ENCODE results near the gene SOSTDC1.
"Not testable (repeated sequence)": the region's sequence is repeated elsewhere in the genome, so short reads cannot be mapped to it uniquely, and the experiment has no call there.

The SOSTDC1 gene

DNA sequence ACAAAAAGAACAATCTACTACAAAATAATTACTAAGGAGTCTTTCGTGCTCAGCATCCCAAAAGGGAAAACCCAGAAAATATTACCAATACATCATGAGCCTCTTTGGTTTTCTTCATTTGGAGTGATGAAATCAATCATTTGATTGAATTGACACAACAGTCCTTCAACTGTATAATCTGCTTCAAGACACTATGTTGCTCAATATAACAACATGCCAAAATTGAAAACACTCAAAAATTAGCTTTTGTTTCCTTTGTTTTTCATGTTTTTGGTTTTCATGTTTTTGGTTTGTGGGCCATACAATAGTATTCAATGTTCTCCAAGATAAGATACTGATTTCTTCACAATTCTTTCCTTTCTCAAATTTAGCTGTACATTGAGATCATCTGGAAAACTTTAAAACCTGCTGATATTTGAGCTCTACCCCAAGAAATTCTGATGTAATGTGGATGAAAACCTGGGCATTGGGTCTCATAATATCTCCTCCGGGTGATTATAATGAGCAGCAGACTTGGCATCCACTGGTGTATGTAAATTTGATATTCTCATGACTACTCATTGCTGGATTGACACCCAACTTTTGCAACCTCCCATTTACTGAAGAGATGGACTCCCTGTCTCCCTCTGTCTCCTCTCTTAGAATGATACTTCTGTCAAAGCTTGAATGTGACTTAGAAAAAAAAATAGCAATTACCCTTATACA is 4.6 kb downstream of the SOSTDC1 start:
- no peak for DNase-seq (ENCODE audit: low read depth)
- no peak overlapping the region for H3K4me3 ChIP-seq (ENCODE audit: low read depth, low read length)
- TF ChIP-seq, protein P1, sequence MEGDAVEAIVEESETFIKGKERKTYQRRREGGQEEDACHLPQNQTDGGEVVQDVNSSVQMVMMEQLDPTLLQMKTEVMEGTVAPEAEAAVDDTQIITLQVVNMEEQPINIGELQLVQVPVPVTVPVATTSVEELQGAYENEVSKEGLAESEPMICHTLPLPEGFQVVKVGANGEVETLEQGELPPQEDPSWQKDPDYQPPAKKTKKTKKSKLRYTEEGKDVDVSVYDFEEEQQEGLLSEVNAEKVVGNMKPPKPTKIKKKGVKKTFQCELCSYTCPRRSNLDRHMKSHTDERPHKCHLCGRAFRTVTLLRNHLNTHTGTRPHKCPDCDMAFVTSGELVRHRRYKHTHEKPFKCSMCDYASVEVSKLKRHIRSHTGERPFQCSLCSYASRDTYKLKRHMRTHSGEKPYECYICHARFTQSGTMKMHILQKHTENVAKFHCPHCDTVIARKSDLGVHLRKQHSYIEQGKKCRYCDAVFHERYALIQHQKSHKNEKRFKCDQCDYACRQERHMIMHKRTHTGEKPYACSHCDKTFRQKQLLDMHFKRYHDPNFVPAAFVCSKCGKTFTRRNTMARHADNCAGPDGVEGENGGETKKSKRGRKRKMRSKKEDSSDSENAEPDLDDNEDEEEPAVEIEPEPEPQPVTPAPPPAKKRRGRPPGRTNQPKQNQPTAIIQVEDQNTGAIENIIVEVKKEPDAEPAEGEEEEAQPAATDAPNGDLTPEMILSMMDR (IDR thresholded peaks at IDR 0.05; ENCODE audit: low read depth, low read length): no peak
- no peak for TF ChIP-seq POLR2A (IDR thresholded peaks at IDR 0.05; ENCODE audit: extremely low read depth, insufficient read length)
- TF ChIP-seq, protein P2, sequence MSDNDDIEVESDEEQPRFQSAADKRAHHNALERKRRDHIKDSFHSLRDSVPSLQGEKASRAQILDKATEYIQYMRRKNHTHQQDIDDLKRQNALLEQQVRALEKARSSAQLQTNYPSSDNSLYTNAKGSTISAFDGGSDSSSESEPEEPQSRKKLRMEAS (IDR thresholded peaks at IDR 0.05; ENCODE audit: low read depth, low read length): no peak
- TF ChIP-seq MYC (IDR thresholded peaks at IDR 0.05; ENCODE audit: low read depth, low read length): no peak

DNA sequence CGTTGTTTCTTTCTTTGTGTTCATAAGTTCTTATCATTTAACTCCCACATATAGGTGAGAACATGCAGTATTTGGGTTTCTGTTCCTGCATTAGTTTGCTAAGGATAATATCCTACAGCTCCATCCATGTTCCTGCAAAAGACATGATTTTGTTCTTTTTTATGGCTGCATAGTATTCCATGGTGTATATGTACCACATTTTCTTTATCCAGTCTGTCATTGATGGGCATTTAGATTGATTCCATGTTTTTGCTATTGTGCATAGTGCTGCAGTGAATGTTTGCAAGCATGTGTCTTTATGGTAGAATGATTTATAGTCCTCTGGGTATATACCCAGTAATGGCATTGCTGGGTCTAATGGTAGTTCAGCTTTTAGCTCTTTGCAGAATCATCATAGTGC is 9.2 kb downstream of the SOSTDC1 start:
- H3K4me3 ChIP-seq (ENCODE audit: low read depth, low read length); DNase-seq (ENCODE audit: low read depth): not testable (repeated sequence)

DNA sequence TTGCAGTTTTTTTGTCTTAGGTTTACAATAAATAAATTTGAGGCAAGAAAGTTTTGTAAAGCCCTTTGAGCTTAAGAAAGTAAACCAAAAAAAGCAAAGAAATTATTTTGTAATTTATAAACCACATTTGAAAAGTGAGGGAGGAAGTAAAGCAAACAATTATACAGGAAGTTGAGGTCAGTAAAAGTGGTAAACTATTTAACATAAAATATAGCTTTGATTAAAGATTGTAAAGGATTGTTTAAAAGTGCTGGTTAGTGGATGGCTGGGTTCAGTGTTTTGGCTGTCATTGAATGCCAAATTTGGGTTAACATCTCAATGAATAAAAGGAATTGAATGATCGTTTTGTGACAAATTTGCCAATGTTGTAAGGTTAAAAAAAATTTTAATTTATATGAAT is 9.9 kb downstream of the SOSTDC1 start:
- DNase-seq (ENCODE audit: low read depth): no peak
- TF ChIP-seq MYC (IDR thresholded peaks at IDR 0.05; ENCODE audit: low read depth, low read length) (no peak), POLR2A (IDR thresholded peaks at IDR 0.05; ENCODE audit: extremely low read depth, insufficient read length) (no peak)
- TF ChIP-seq, protein P1 (IDR thresholded peaks at IDR 0.05; ENCODE audit: low read depth, low read length): no peak
- TF ChIP-seq, protein P2 (IDR thresholded peaks at IDR 0.05; ENCODE audit: low read depth, low read length): no peak
- no peak overlapping the region for H3K4me3 ChIP-seq (ENCODE audit: low read depth, low read length)

GRCh38 chr7:16450366-16450765 is 15.2 kb downstream of the SOSTDC1 start:
- TF ChIP-seq, protein P1 (IDR thresholded peaks at IDR 0.05; ENCODE audit: low read depth, low read length): no peak
- TF ChIP-seq MYC (IDR thresholded peaks at IDR 0.05; ENCODE audit: low read depth, low read length): no peak
- TF ChIP-seq, protein P2 (IDR thresholded peaks at IDR 0.05; ENCODE audit: low read depth, low read length): no peak
- TF ChIP-seq POLR2A (IDR thresholded peaks at IDR 0.05; ENCODE audit: extremely low read depth, insufficient read length): no peak

GRCh38 chr7:16447876-16448275 is 17.7 kb downstream of the SOSTDC1 start:
- H3K4me3 ChIP-seq (ENCODE audit: low read depth, low read length): no peak overlapping the region
- no peak for TF ChIP-seq MYC (IDR thresholded peaks at IDR 0.05; ENCODE audit: low read depth, low read length)
- TF ChIP-seq, protein P1 (IDR thresholded peaks at IDR 0.05; ENCODE audit: low read depth, low read length): no peak
- TF ChIP-seq POLR2A (IDR thresholded peaks at IDR 0.05; ENCODE audit: extremely low read depth, insufficient read length): no peak
- TF ChIP-seq, protein P2 (IDR thresholded peaks at IDR 0.05; ENCODE audit: low read depth, low read length): no peak
- DNase-seq (ENCODE audit: low read depth): no peak

More at GRCh38 chr7:16450366-16450765, 15.2 kb downstream of the SOSTDC1 start:
- H3K4me3 ChIP-seq (ENCODE audit: low read depth, low read length): no peak overlapping the region
- no peak for DNase-seq (ENCODE audit: low read depth)

- TF ChIP-seq, protein P2 (IDR thresholded peaks at IDR 0.05; ENCODE audit: low read depth, low read length): no peak
- no peak for TF ChIP-seq MYC (IDR thresholded peaks at IDR 0.05; ENCODE audit: low read depth, low read length)
- DNase-seq (ENCODE audit: low read depth): no peak
- no peak overlapping the region for H3K4me3 ChIP-seq (ENCODE audit: low read depth, low read length)
These were observed 19.0 kb downstream of the SOSTDC1 start for GRCh38 chr7:16446508-16446907.

DNA sequence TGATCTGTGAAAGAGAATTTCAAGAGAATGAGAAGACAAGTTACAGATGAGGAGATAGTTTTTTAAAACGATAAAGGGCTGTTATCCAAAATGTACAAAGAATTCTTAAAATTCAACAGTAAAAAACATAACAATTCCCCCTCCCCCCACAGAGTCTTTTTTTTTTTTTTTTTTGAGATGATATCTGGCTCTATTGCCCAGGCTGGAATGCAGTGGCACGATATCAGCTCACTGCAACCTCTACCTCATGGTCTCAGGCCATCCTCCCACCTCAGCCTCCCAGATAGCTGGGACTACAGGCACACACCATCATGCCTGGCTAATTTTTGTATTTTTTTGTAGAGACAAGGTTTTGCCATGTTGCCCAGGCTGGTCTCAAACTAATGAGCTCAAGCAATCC is 21.7 kb downstream of the SOSTDC1 start:
- DNase-seq (ENCODE audit: low read depth); H3K4me3 ChIP-seq (ENCODE audit: low read depth, low read length): not testable (repeated sequence)

Data from NB4 (cell line).